Endothelial cell of umbilical vein (primary cell): ENCODE measurements around the gene KCNMA1. TPM values are rescaled to one million over a fixed set of nuclear protein-coding genes. Genes with fewer than 3 reads are reported as not detected.

Experiments used
- BruUV-seq: library from RNA; stranded (reverse); fragments of 400-500 nt; replicated peaks from 2 replicates; lab custom pipeline; 2021; lab: Mats Ljungman, UMichigan
- CTCF ChIA-PET: fragments of 300-600, 350-600 bp; sonication (Branson Sonifier 250); formaldehyde crosslinking; loops from one replicate; lab custom pipeline; 2021; ENCODE audit warnings: antibody characterized with exemption, inconsistent platforms; lab: Charles Lee
- POLR2A ChIA-PET: fragments of 300-600, 350-600 bp; sonication (Branson Sonifier 250); formaldehyde crosslinking; loops from one replicate; lab custom pipeline; 2021; ENCODE audit warnings: antibody characterized with exemption, inconsistent platforms; lab: Charles Lee
- DNase-seq: peaks from one replicate; pipeline ENCODE4 v3.0.0-alpha.2; 2011; ENCODE audit warnings: low read depth, low spot score
- FAIRE-seq: peaks from 2 replicates; lab custom pipeline; 2011; peaks lifted over from hg19 to GRCh38; lab: Jason Lieb, UNC
- H2AFZ ChIP-seq: 2 replicates; pipeline ENCODE4 v1.6.0; 2012; ENCODE audit warnings: low read depth, low read length, control low read depth, inconsistent platforms
- H3K27ac ChIP-seq: 2 replicates; pipeline ENCODE4 v1.5.1; 2011; ENCODE audit warnings: low read depth, mild to moderate bottlenecking, control low read depth, low read length, moderate library complexity; ENCODE audit not compliant: insufficient read depth
- H3K27me3 ChIP-seq, 2 experiments: 2 replicates each; pipeline versions ENCODE4 v1.6.0 to v1.6.1; 2011; ENCODE audit warnings: low read length in 2 of 2, mixed read lengths in 1 of 2; ENCODE audit not compliant: control insufficient read depth in 2 of 2, insufficient read depth in 2 of 2
- H3K36me3 ChIP-seq, 2 experiments: 2 replicates in 1 of 2; 3 replicates in 1 of 2; pipeline ENCODE4 v1.5.1; 2011; ENCODE audit warnings: low read length in 2 of 2, mild to moderate bottlenecking in 1 of 2, moderate library complexity in 1 of 2; ENCODE audit not compliant: control insufficient read depth in 2 of 2, insufficient read depth in 2 of 2; ENCODE audit errors: extremely low read depth in 1 of 2
- H3K4me1 ChIP-seq: 3 replicates; pipeline ENCODE4 v1.5.1; 2011; ENCODE audit warnings: mild to moderate bottlenecking, low read length; ENCODE audit not compliant: control insufficient read depth, insufficient read depth; ENCODE audit errors: extremely low read depth
- H3K4me2 ChIP-seq: 2 replicates; pipeline ENCODE4 v1.6.1; 2011; ENCODE audit warnings: low read length, control low read depth, mixed read lengths; ENCODE audit not compliant: insufficient read depth
- H3K4me3 ChIP-seq, 3 experiments: fragments of 200-600 bp in 1 of 3; sonication (generic), shearing (Covaris generic) in 1 of 3; replicated peaks in 1 of 3; 2 replicates each; pipeline ENCODE4 v1.5.1; 2011 to 2016; ENCODE audit warnings: control low read depth in 3 of 3, low read length in 3 of 3, mild to moderate bottlenecking in 2 of 3, inconsistent platforms in 1 of 3, low read depth in 1 of 3, moderate library complexity in 1 of 3; ENCODE audit not compliant: insufficient read depth in 1 of 3
- H3K79me2 ChIP-seq: 2 replicates; pipeline ENCODE4 v1.6.0; 2012; ENCODE audit warnings: low read length, inconsistent platforms; ENCODE audit not compliant: control insufficient read depth, insufficient read depth
- H3K9ac ChIP-seq: replicated peaks from 2 replicates; pipeline ENCODE3; 2011; ENCODE audit warnings: low read length, control low read depth; ENCODE audit not compliant: insufficient read depth; ENCODE audit errors: extremely low read depth
- H3K9me1 ChIP-seq: replicated peaks from 3 replicates; pipeline ENCODE4 v1.6.0; 2011; ENCODE audit warnings: mild to moderate bottlenecking, low read length; ENCODE audit not compliant: control insufficient read depth, insufficient read depth; ENCODE audit errors: extremely low read depth
- H3K9me3 ChIP-seq: replicated peaks from 2 replicates; pipeline ENCODE4 v1.5.1; 2012; ENCODE audit warnings: low read length, inconsistent platforms; ENCODE audit not compliant: control insufficient read depth, insufficient read depth
- H4K20me1 ChIP-seq: replicated peaks from 2 replicates; pipeline ENCODE3; 2011; ENCODE audit warnings: mild to moderate bottlenecking, low read length; ENCODE audit not compliant: control insufficient read depth, insufficient read depth; ENCODE audit errors: extremely low read depth
- CTCF ChIP-seq, 2 donors: IDR thresholded peaks; 1 replicate in 1 of 2; 2 replicates in 1 of 2; pipeline ENCODE4 v1.5.1; 2011; ENCODE audit warnings: low read length in 2 of 2, mild to moderate bottlenecking in 2 of 2, moderate library complexity in 2 of 2, control low read depth in 1 of 2, inconsistent platforms in 1 of 2, low read depth in 1 of 2; ENCODE audit not compliant: insufficient read depth in 1 of 2; ENCODE audit errors: extremely low read depth in 1 of 2
- EZH2 ChIP-seq: IDR thresholded peaks from 2 replicates; pipeline ENCODE4 v1.6.1; 2012; ENCODE audit warnings: borderline replicate concordance, low read depth, mild to moderate bottlenecking, moderate library complexity, low read length, inconsistent platforms; ENCODE audit not compliant: severe bottlenecking
- FOS ChIP-seq: IDR thresholded peaks from 2 replicates; pipeline ENCODE4 v1.6.1; 2011; ENCODE audit warnings: mild to moderate bottlenecking, low read length, moderate library complexity, borderline replicate concordance; ENCODE audit not compliant: insufficient read depth
- GATA2 ChIP-seq: IDR thresholded peaks from 2 replicates; pipeline ENCODE4 v1.7.0; 2011; ENCODE audit warnings: low read depth, mild to moderate bottlenecking, moderate library complexity, mixed read lengths, low read length; ENCODE audit not compliant: insufficient read length, insufficient read depth
- JUN ChIP-seq: IDR thresholded peaks from 2 replicates; pipeline ENCODE4 v1.6.1; 2011; ENCODE audit warnings: borderline replicate concordance, low read depth; ENCODE audit not compliant: insufficient read length, insufficient read depth
- MAX ChIP-seq: IDR thresholded peaks from 2 replicates; pipeline ENCODE4 v1.6.1; 2011; ENCODE audit not compliant: insufficient read depth, insufficient read length
- MYC ChIP-seq: IDR thresholded peaks from one replicate; pipeline ENCODE4 v1.6.1; 2011; ENCODE audit warnings: mild to moderate bottlenecking, low read depth, low read length
- POLR2A ChIP-seq: IDR thresholded peaks from 2 replicates; pipeline ENCODE4 v1.6.1; 2012; ENCODE audit warnings: low read depth, mild to moderate bottlenecking, control low read depth, low read length
- POLR2AphosphoS5 ChIP-seq: IDR thresholded peaks from 2 replicates; pipeline ENCODE4 v1.6.1; 2012; ENCODE audit warnings: low read depth, mild to moderate bottlenecking, control low read depth, low read length, moderate library complexity; ENCODE audit not compliant: insufficient read depth
- dilution Hi-C: fragments of 300-500 bp; cut with MboI; formaldehyde crosslinking; loops from one replicate; pipeline ENCODE4 v1.15.0; 2019; ENCODE audit warnings: low sequenced_read_pairs; ENCODE audit not compliant: extremely low pct_ligation_motif_present
- intact Hi-C: fragments of 100-400 bp; cut with micrococcal nuclease; formaldehyde crosslinking; loops from one replicate; pipeline ENCODE4 v1.10.0; 2022
- polyA plus RNA-seq, 4 experiments: library from polyadenylated mRNA; depleted of rRNA in 3 of 4; stranded (reverse) in 3 of 4; unstranded in 1 of 4; fragments of >200 nt; gene quantifications; 2 replicates each; pipeline versions ENCODE4 v1.2.1 to v1.2.3, GENCODE V29; 2011 to 2012; ENCODE audit warnings: missing spikeins in 1 of 4
- total RNA-seq: library from RNA; stranded (reverse); gene quantifications from 2 replicates; pipeline ENCODE4 v1.2.3, GENCODE V29; 2021

The KCNMA1 gene
- total and polyA plus RNA-seq, 2 donors (not counting 3 experiments of a cell fraction or from before 2014, with no cell fraction given), result 0.10 to 0.82 TPM

- Histone ChIP-seq H3K79me2 (no peaks in the 10 kb centered on the region), H3K9me3 (no peaks in the 10 kb centered on the region), H3K4me1 (no peaks in the 10 kb centered on the region), H3K9me1 (no peaks in the 10 kb centered on the region), H2AFZ (no peak overlapping the region), H3K36me3 (no peaks in the 10 kb centered on the region), H3K27me3 (no peaks in the 10 kb centered on the region), H3K9ac (no peak overlapping the region), H3K4me2 (no peak overlapping the region), H4K20me1 (no peaks in the 10 kb centered on the region), H3K27ac (no peak overlapping the region), H3K4me3 (no peak overlapping the region)
- no peak for DNase-seq
- no TSS peak for BruUV-seq
- intact Hi-C loops, result no loop called here
- ChIA-PET POLR2A (no interaction called here), CTCF (interaction anchor here (0.7 to 1.5 kb wide), 2 partner anchors 9 to 12 kb away, joined by 4 read pairs; no protein-coding TSS in a partner anchor)
- FAIRE-seq, result no peak
- TF ChIP-seq MAX (no peak), CTCF (IDR thresholded peaks at IDR 0.05; ENCODE audit: extremely low read depth in 1 of 2, insufficient read depth in 1 of 2, low read depth in 1 of 2, low read length in 2 of 2) (no peak), JUN (no peak), GATA2 (no peak), POLR2A (no peak), MYC (no peak), EZH2 (no peak), POLR2AphosphoS5 (no peak), FOS (no peak)
- dilution Hi-C loops, result no loop called here
These were observed 73.9 kb downstream of the KCNMA1 start for GRCh38 chr10:77563638-77564270.
